ACC112 (cell line): Measurements from ENCODE around the gene IGLL5.

Source experiments
- H2AFZ ChIP-seq: fragments of 200-600 bp; sonication (generic); one replicate; pipeline ENCODE4 v1.6.0; 2017; ENCODE audit warnings: antibody characterized with exemption, low read length; ENCODE audit not compliant: unreplicated experiment
- H3K27ac ChIP-seq: fragments of 200-600 bp; sonication (generic); 2 replicates; pipeline ENCODE4 v1.5.1; 2014; ENCODE audit warnings: low read depth, mild to moderate bottlenecking, antibody characterized with exemption, low read length, moderate library complexity
- H3K27me3 ChIP-seq: fragments of 200-600 bp; sonication (generic); 2 replicates; pipeline ENCODE4 v1.6.1; 2014; ENCODE audit warnings: mild to moderate bottlenecking, antibody characterized with exemption, low read length, moderate library complexity, mixed read lengths; ENCODE audit not compliant: insufficient read depth
- H3K36me3 ChIP-seq: fragments of 200-600 bp; sonication (generic); 2 replicates; pipeline ENCODE4 v1.6.1; 2016; ENCODE audit warnings: mild to moderate bottlenecking, antibody characterized with exemption, low read length, moderate library complexity, mixed read lengths; ENCODE audit not compliant: insufficient read depth
- H3K4me1 ChIP-seq: fragments of 200-600 bp; sonication (generic); one replicate; pipeline ENCODE4 v1.6.1; 2016; ENCODE audit warnings: low read length, mixed read lengths; ENCODE audit not compliant: insufficient read depth, unreplicated experiment, control insufficient read depth
- H3K4me3 ChIP-seq: fragments of 200-600 bp; sonication (generic); 2 replicates; pipeline ENCODE4 v1.5.1; 2014; ENCODE audit warnings: mild to moderate bottlenecking, low read depth, low read length
- H3K79me2 ChIP-seq: fragments of 200-600 bp; sonication (generic); one replicate; pipeline ENCODE4 v1.6.0; 2016; ENCODE audit warnings: low read length; ENCODE audit not compliant: control insufficient read depth, unreplicated experiment, insufficient read depth

IGLL5 gene

GRCh38 chr22:22911327-22912134 is 23.9 kb downstream of the IGLL5 start:
- Histone ChIP-seq H3K4me3 (no peak overlapping the region), H3K27ac (no peak overlapping the region), H3K36me3 (no peaks in the 10 kb centered on the region), H2AFZ (no peak overlapping the region), H3K4me1 (no peaks in the 10 kb centered on the region), H3K79me2 (no peaks in the 10 kb centered on the region), H3K27me3 (peaks cover 20% of the 10 kb centered on the region)

- Histone ChIP-seq H3K27me3 (peaks cover 19% of the 10 kb centered on the region), H3K36me3 (no peaks in the 10 kb centered on the region)
Observed at GRCh38 chr22:22912135-22912987, 24.7 kb downstream of the IGLL5 start.

GRCh38 chr22:22912988-22913253 is 25.3 kb downstream of the IGLL5 start:
- Histone ChIP-seq H3K4me1 (no peaks in the 10 kb centered on the region), H3K79me2 (no peaks in the 10 kb centered on the region), H3K36me3 (no peaks in the 10 kb centered on the region), H2AFZ (no peak overlapping the region), H3K27ac (no peak overlapping the region), H3K4me3 (no peak overlapping the region), H3K27me3 (peaks cover 15% of the 10 kb centered on the region)

More at GRCh38 chr22:22912135-22912987, 24.7 kb downstream of the IGLL5 start:
- no peak overlapping the region for H3K27ac ChIP-seq
- H3K4me3 ChIP-seq: no peak overlapping the region
- no peaks in the 10 kb centered on the region for H3K4me1 ChIP-seq
- H2AFZ ChIP-seq: no peak overlapping the region
- H3K79me2 ChIP-seq: no peaks in the 10 kb centered on the region

GRCh38 chr22:22913989-22914388 is 26.4 kb downstream of the IGLL5 start:
- Histone ChIP-seq H3K4me1 (no peaks in the 10 kb centered on the region), H3K79me2 (no peaks in the 10 kb centered on the region), H2AFZ (no peak overlapping the region), H3K27me3 (peaks cover 13% of the 10 kb centered on the region), H3K4me3 (no peak overlapping the region), H3K36me3 (no peaks in the 10 kb centered on the region), H3K27ac (no peak overlapping the region)

GRCh38 chr22:22914726-22915669 is 27.4 kb downstream of the IGLL5 start:
- Histone ChIP-seq H3K27ac (no peak overlapping the region), H3K4me3 (no peak overlapping the region), H3K79me2 (no peaks in the 10 kb centered on the region), H2AFZ (no peak overlapping the region), H3K27me3 (peaks cover 3% of the 10 kb centered on the region), H3K36me3 (no peaks in the 10 kb centered on the region), H3K4me1 (no peaks in the 10 kb centered on the region)

- no peaks in the 10 kb centered on the region for H3K4me1 ChIP-seq
- H3K27me3 ChIP-seq: no peaks in the 10 kb centered on the region; the same call in 1 of the 2 replicates
- H3K36me3 ChIP-seq: no peaks in the 10 kb centered on the region
- H3K79me2 ChIP-seq: no peaks in the 10 kb centered on the region
- H3K4me3 ChIP-seq: no peak overlapping the region
- no peak overlapping the region for H2AFZ ChIP-seq
- no peak overlapping the region for H3K27ac ChIP-seq
Observed at GRCh38 chr22:22915670-22916035, 28.0 kb downstream of the IGLL5 start.

- Histone ChIP-seq H3K4me1 (no peaks in the 10 kb centered on the region), H3K27ac (no peak overlapping the region), H3K79me2 (no peaks in the 10 kb centered on the region), H3K36me3 (no peaks in the 10 kb centered on the region), H3K4me3 (no peak overlapping the region), H3K27me3 (no peaks in the 10 kb centered on the region; the same call in 1 of the 2 replicates), H2AFZ (no peak overlapping the region)
Observed at GRCh38 chr22:22916215-22916951, 28.8 kb downstream of the IGLL5 start.

- Histone ChIP-seq H3K4me3 (no peak overlapping the region), H2AFZ (no peak overlapping the region), H3K36me3 (no peaks in the 10 kb centered on the region), H3K4me1 (no peaks in the 10 kb centered on the region), H3K27me3 (no peaks in the 10 kb centered on the region; the same call in 1 of the 2 replicates), H3K27ac (no peak overlapping the region), H3K79me2 (no peaks in the 10 kb centered on the region)
Observed at GRCh38 chr22:22916952-22917290, 29.3 kb downstream of the IGLL5 start.

- H3K79me2 ChIP-seq: no peaks in the 10 kb centered on the region
- no peak overlapping the region for H3K27ac ChIP-seq
- no peak overlapping the region for H2AFZ ChIP-seq
- H3K4me1 ChIP-seq: no peaks in the 10 kb centered on the region
- H3K27me3 ChIP-seq: no peaks in the 10 kb centered on the region; the same call in 1 of the 2 replicates
- no peaks in the 10 kb centered on the region for H3K36me3 ChIP-seq
- no peak overlapping the region for H3K4me3 ChIP-seq
Observed at GRCh38 chr22:22917377-22917776, 29.8 kb downstream of the IGLL5 start.
